Sigmoid colon (tissue), 7 donors: ENCODE data around the gene SDHD. TPM values are rescaled to one million over a fixed set of nuclear protein-coding genes. Genes with fewer than 3 reads are reported as not detected.

Experiments
- DNase-seq: peaks from one replicate; pipeline ENCODE4 v3.0.0-alpha.2; 2019
- H3K27ac ChIP-seq, 4 donors: fragments of 200-600 bp; sonication (generic); one replicate each; pipeline ENCODE4 v1.5.1; 2016 to 2019; ENCODE audit warnings: mild to moderate bottlenecking in 1 of 4
- H3K27me3 ChIP-seq, 3 donors: fragments of 200-600 bp; sonication (generic); one replicate each; pipeline ENCODE4 v1.5.1; 2019; ENCODE audit warnings: mild to moderate bottlenecking in 1 of 3
- H3K36me3 ChIP-seq, 4 donors: fragments of 200-600 bp; sonication (generic); one replicate each; pipeline ENCODE4 v1.5.1; 2016 to 2019
- H3K4me1 ChIP-seq, 4 donors: fragments of 200-600 bp; sonication (generic); one replicate each; pipeline ENCODE4 v1.5.1; 2017 to 2019
- H3K4me3 ChIP-seq, 4 donors: fragments of 200-600 bp; sonication (generic); one replicate each; pipeline ENCODE4 v1.5.1; 2017 to 2019; ENCODE audit warnings: mild to moderate bottlenecking in 2 of 4, moderate library complexity in 1 of 4
- H3K9me3 ChIP-seq, 4 donors: fragments of 200-600 bp in 3 of 4; sonication (generic) in 3 of 4; one replicate each; pipeline versions ENCODE4 v1.5.1 to v1.6.1; 2013 to 2019
- EP300 ChIP-seq, 4 donors: sonication (generic); formaldehyde crosslinking; IDR thresholded peaks; one replicate each; pipeline ENCODE4 v1.6.1; 2017; ENCODE audit warnings: antibody characterized with exemption in 4 of 4
- POLR2A ChIP-seq, 2 donors: fragments of 450-650 bp; IDR thresholded peaks; one replicate each; pipeline ENCODE4 v1.6.1; 2016; ENCODE audit warnings: antibody characterized with exemption in 2 of 2, mild to moderate bottlenecking in 2 of 2, moderate library complexity in 2 of 2
- POLR2AphosphoS5 ChIP-seq, 4 donors: sonication (generic); formaldehyde crosslinking; IDR thresholded peaks; one replicate each; pipeline ENCODE4 v1.6.1; 2017; ENCODE audit warnings: antibody characterized with exemption in 4 of 4
- WGBS, 2 donors: extraction: QIAGEN DNeasy Blood & Tissue Kit; methylation state at CpG; one replicate each; pipeline ENCODE4 v1.1.7; 2013; 5-methylcytosine and 5-hydroxymethylcytosine counted together
- intact Hi-C: fragments of 100-400 bp; cut with DNase I; formaldehyde crosslinking; loops from one replicate; pipeline ENCODE4 v1.15.1; 2023
- polyA plus RNA-seq, 3 donors: library from polyadenylated mRNA; stranded (reverse); fragments of 200-250 nt; gene quantifications; one replicate each; pipeline ENCODE4 v1.2.3, GENCODE V29; 2013
- total RNA-seq, 4 donors: library from RNA; depleted of rRNA; stranded (reverse); fragments of >200 nt; gene quantifications; one replicate each; pipeline ENCODE4 v1.1.0, GENCODE V29; 2016
- TF ChIP-seq, protein P1 (sequence below), 4 experiments: fragments of 450-650 bp in 3 of 4; fragments of 200-600 bp in 1 of 4; IDR thresholded peaks; one replicate each; pipeline ENCODE4 v1.5.1; 2016 to 2019; ENCODE audit warnings: antibody characterized with exemption in 4 of 4, mild to moderate bottlenecking in 3 of 4, moderate library complexity in 2 of 4
- donor health status: healthy with polysubstance abuse.
- donor health status: Bipolar disorder and iron deficiency.
- donor health status: healthy.

SDHD gene
- total and polyA plus RNA-seq, 7 donors, result 96.4 to 545 (median 160) TPM

DNA sequence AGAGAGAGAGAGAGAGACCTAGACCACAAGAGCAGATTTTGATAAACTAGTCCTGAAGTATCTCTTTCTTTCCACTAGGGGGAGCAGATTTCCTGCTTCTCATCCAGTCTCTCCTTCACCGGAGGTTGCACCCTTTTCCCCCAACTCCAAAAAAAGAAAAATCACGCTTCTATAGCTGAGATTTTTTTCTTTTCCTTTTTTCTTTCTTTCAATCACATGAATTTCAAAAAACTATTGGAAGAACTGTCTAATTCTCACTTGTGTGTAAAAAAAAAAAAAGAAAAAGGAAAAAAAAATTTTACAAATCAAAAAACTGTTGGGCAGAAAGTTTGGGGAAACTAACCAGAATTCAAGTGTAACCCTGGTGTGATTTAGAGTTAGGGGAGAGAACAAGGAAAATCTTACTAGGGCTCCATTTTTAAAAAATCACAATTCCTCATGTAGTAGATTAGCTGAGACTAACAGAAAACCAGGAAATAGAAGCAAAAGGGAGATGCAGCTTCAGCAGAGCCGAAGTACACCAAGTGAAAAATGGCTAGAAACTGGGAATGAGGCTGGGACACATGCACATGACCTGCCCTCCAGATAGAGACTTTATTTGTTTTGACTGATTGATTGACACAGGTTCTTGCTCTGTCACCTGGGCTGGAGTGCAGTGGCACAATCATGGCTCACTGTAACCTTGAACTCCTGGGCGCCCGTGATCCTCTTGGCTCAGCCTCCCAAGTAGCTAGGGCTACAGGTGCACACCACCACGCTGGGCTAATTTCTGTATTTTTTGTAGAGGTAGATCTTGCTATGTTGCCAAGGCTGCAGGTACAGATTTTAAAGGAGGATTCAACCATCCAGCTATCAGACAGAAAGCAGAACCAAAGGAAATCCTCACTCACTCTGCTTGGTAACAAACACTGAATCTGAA is 27.1 kb downstream of the SDHD start:
- 44 to 61% methylated on average over 6 of the region's 6 CpGs for WGBS, 2 donors
- no peak for DNase-seq
- Histone ChIP-seq H3K4me3 (no peak overlapping the region), H3K36me3 (no peaks in the 10 kb centered on the region), H3K27me3 (no peaks in the 10 kb centered on the region), H3K9me3 (no peaks in the 10 kb centered on the region), H3K27ac (no peak overlapping the region), H3K4me1 (no peaks in the 10 kb centered on the region)
- intact Hi-C loops, result loop anchor here (1.0 to 2.0 kb wide), 2 partner anchors 61 to 167 kb away; partner anchors contain the start of gene BCO2
- TF ChIP-seq POLR2AphosphoS5 (IDR thresholded peaks at IDR 0.05) (no peak), POLR2A (IDR thresholded peaks at IDR 0.05) (no peak)
- TF ChIP-seq, protein P1, sequence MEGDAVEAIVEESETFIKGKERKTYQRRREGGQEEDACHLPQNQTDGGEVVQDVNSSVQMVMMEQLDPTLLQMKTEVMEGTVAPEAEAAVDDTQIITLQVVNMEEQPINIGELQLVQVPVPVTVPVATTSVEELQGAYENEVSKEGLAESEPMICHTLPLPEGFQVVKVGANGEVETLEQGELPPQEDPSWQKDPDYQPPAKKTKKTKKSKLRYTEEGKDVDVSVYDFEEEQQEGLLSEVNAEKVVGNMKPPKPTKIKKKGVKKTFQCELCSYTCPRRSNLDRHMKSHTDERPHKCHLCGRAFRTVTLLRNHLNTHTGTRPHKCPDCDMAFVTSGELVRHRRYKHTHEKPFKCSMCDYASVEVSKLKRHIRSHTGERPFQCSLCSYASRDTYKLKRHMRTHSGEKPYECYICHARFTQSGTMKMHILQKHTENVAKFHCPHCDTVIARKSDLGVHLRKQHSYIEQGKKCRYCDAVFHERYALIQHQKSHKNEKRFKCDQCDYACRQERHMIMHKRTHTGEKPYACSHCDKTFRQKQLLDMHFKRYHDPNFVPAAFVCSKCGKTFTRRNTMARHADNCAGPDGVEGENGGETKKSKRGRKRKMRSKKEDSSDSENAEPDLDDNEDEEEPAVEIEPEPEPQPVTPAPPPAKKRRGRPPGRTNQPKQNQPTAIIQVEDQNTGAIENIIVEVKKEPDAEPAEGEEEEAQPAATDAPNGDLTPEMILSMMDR (IDR thresholded peaks at IDR 0.05), result peak; percentile 32 to 67 (median 48)

DNA sequence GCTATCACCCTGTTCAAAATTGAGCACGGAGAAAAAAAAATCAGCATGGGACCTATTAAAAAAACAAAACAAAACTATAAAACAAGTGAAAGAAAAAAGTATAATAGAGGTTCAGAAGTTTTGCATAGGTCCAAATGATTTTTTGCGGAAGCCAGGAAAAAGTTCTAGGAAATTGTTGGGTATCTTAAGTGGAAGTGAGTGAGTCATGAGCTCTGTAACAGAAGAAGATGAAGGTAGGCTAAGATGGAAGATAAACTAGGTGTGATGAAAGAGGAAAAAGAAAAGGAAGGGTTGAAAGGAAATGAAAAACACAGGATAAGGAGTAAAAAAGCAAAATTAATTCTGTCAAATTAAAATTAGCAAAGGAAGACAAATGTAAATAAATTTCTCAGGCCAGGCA is 27.8 kb downstream of the SDHD start:
- DNase-seq, result no peak
- Histone ChIP-seq H3K36me3 (no peaks in the 10 kb centered on the region), H3K4me3 (no peak overlapping the region), H3K4me1 (no peaks in the 10 kb centered on the region), H3K27ac (no peak overlapping the region), H3K9me3 (no peaks in the 10 kb centered on the region), H3K27me3 (no peaks in the 10 kb centered on the region)
- TF ChIP-seq EP300 (IDR thresholded peaks at IDR 0.05) (no peak), POLR2AphosphoS5 (IDR thresholded peaks at IDR 0.05) (no peak), POLR2A (IDR thresholded peaks at IDR 0.05) (no peak)
- TF ChIP-seq, protein P1 (IDR thresholded peaks at IDR 0.05), result no peak
- WGBS, 2 donors, result 92 to 96% methylated on average over 2 of the region's 2 CpGs
- intact Hi-C loops, result loop anchor here (2.0 kb wide), 1 partner anchor 60 kb away; the partner anchor contains the start of gene BCO2

DNA sequence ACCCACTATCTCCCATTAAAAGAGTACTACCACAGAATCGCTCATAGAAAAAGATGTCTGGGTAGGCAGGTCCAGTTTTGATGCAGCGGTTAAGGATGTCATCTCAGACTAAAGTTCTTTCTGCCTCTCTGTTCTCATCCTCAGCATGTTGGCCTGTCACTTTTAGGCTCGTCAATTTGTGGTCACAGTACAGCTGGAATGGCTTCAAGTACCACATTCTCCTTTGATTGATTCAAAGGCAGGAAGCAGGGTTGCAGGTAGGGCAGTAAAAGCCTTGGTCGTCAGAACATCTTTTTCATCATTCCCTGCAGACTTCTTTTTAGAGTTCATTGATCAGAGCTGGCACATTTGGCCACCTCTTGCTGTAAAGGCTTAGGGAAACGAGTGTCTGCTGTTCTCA is 28.7 kb downstream of the SDHD start:
- Histone ChIP-seq H3K4me3 (no peak overlapping the region), H3K27me3 (no peaks in the 10 kb centered on the region), H3K27ac (no peak overlapping the region), H3K9me3 (no peaks in the 10 kb centered on the region), H3K36me3 (no peaks in the 10 kb centered on the region), H3K4me1 (peaks cover 0 to 3% (median 0%) of the 10 kb centered on the region in 4 donors)
- intact Hi-C loops, result loop anchor here (2.0 kb wide), 1 partner anchor 59 kb away; the partner anchor contains the start of gene BCO2
- 75 to 76% methylated on average over 5 of the region's 5 CpGs for WGBS, 2 donors
- DNase-seq, result no peak
- TF ChIP-seq EP300 (IDR thresholded peaks at IDR 0.05) (no peak), POLR2A (IDR thresholded peaks at IDR 0.05) (no peak), POLR2AphosphoS5 (IDR thresholded peaks at IDR 0.05) (no peak)
- TF ChIP-seq, protein P1 (IDR thresholded peaks at IDR 0.05), result no peak

DNA sequence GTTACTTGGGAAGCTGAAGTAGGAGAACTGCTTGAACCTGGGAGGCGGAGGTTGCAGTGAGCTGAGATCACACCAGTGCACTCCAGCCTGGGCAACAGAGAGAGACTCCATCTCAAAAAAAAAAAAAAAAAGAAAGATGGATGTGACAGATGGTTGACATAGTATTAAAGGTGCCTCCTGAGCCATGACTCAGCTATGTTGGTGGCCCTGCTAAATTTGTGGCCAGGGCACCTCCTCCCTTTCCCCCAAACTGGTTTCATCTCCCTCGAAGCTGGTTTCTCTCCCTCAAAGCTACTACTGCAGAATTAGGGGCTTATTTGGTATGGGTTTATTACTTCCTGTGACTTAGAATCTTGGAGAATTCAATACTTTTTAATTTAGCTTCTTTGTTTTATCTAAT is 31.5 kb downstream of the SDHD start:
- Histone ChIP-seq H3K9me3 (no peaks in the 10 kb centered on the region), H3K4me3 (no peak overlapping the region), H3K27me3 (no peaks in the 10 kb centered on the region), H3K27ac (no peak overlapping the region), H3K4me1 (peaks cover 0 to 7% (median 0%) of the 10 kb centered on the region in 4 donors), H3K36me3 (no peaks in the 10 kb centered on the region)
- TF ChIP-seq EP300 (IDR thresholded peaks at IDR 0.05), result no peak
- TF ChIP-seq POLR2A (IDR thresholded peaks at IDR 0.05), result no peak
- TF ChIP-seq POLR2AphosphoS5 (IDR thresholded peaks at IDR 0.05), result no peak
- TF ChIP-seq, protein P1 (IDR thresholded peaks at IDR 0.05), result no peak
- 80 to 89% methylated on average over 2 of the region's 2 CpGs for WGBS, 2 donors
- no peak for DNase-seq
- intact Hi-C loops, result no loop called here
